SK-N-DZ (cell line): Measurements from ENCODE around the gene S100A5.
"Not testable (repeated sequence)": the region's sequence is repeated elsewhere in the genome, so short reads cannot be mapped to it uniquely, and the experiment has no call there.

ENCODE experiments used
- DNase-seq: peaks from one replicate; pipeline ENCODE4 v3.0.0-alpha.2; 2015; ENCODE audit warnings: low spot score

The S100A5 gene

DNA sequence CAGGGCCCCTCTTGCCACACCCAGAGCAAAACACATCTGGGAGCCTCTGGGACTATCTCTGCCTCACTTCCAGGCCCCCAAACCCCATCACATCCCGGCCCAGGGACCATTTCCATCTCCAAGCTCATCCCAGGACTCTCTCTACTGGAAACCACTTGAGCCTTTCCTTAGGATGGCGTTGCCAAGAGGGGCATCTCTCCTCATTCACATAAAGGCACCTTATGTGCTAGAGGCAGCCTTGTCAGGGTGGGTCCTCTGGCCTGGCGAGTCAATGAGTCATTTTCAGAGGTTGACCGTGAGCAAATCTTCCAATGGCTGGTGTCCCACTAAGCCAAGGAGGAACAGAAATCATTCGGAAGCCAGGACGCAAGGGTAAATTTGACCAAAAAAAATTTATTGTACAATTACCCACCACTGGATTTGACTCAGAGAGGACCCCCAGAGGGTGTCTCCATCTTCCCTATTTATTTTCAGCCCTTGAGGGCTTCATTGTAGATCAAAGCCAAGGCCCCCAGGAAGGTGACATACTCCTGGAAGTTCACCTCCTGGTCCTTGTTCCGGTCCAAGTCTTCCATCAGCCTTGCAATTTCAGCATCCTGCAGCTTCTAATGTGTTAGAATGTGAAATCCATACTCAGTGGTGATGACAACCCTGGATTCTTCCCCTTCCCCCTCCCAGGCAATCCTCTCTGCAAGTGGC, 6.4 kb downstream of the S100A5 start:
- DNase-seq = no peak

DNA sequence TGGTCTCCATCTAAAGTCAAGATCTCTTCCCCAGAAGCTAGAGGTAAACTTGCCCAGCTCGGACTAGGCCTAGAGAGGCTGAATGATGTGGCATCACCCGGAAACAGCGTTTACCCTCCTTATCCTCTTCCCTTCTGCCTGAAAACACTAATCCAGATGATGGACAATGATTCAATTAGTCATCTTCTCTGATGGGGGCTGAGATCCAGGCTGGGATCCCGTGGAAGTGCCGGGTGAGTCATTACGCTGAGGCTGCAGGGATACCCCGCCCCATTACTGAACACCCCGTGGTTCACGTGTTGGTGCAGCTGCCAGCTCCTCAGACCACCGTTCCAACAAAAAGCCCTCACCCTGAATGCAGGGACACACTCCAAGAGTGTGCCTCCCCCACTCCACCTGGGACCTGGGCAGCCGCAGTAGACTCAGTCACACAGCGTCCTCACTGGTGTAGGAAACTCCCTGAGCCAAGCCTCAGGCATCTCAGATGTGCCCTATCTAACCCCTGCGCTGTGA, 7.0 kb downstream of the S100A5 start:
- DNase-seq = no peak

DNA sequence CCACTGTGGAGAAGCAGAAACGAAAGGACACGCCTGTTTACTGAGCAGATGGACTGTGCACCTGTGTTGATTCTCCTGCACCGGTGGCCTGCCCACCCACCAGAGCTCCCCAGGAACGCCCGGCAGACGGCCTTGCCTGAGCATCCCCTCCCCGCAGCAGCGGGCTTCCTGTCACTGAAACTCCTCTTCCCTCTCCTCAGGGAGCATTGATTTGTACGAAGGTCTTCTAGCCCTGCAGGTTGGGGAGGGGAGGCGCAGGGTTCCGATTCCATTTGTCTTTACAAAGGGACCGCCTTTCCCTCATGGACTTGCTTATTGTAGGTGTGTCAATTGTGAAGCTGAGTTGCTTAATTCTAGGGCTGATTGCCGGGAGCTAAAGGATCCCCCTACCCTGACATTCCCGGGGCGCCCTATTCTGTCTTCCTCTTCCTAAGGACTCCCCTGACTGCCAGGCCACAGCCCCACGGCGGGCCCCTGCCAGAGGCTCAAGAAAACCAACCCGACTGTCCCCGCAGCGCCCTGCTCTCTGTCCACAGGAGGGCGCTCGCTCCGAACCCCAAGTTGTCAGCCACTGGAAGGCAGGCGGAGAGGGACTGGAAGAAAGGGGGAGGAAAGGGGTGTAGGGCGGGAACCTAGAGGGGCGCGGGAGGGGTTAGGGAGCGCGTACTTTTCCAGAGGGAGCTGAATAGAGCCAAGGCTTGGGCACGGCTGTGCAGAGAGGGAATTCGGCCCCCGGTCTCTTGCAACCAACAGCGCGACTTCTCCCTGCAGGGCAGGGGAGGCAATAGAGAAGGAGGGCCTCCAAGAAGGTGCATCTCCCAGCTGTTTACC, 7.8 kb downstream of the S100A5 start:
- no peak for DNase-seq

DNA sequence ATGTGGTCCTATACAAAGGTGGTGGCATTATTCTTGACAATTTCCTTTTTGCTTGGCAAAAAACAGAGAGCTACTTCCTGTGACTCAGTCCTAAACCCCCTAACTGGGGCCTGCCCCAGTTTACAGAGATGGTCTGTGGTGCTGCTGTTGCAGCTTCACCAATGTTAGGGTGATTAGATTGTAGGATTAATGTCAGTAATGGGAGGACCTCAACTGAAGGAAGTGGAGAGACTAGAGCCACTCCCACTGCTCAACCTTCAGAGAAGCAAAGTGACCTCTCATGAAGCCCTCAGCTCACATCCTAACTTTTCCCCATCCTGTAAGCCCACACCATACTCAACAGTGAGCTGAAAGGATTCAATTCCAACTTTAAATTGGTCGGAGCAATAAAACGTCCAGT, 8.6 kb downstream of the S100A5 start:
- no peak for DNase-seq

DNA sequence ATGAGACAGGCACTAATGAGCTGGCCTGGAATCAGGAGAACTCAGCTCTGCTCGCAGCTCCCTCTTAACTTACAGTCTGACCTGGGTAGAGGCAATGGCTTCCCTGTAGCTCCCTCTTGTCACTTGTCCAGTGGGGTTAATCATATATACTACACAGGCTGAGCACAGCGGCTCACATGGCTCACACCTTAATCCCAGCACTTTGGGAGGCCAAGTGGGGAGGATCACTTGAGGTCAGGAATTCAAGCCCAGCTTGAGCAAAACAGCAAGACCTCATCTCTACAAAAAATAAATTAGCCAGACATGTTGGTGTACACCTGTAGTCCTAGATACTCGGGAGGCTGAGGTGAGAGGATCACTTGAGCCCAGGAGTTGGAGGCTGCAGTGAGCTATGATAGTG, 9.1 kb downstream of the S100A5 start:
- no peak for DNase-seq

DNA sequence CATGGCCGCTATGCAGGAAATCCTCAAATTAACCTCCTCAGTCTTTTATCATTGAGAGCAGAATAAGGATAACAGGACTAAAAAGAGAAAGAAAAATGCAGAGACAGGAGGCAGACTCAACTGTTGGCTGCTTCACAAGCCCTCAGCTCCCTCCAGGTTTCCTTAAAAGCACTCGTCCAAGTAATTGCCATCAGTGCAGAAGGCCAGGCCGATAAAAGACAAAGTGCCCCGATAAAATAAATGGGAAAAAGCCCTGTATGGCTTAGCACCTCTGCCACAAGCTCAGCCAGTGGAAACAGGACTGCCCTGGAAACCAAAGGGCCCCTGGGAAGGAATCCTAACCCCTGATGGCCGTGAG, 13.1 kb downstream of the S100A5 start:
- no peak for DNase-seq

DNA sequence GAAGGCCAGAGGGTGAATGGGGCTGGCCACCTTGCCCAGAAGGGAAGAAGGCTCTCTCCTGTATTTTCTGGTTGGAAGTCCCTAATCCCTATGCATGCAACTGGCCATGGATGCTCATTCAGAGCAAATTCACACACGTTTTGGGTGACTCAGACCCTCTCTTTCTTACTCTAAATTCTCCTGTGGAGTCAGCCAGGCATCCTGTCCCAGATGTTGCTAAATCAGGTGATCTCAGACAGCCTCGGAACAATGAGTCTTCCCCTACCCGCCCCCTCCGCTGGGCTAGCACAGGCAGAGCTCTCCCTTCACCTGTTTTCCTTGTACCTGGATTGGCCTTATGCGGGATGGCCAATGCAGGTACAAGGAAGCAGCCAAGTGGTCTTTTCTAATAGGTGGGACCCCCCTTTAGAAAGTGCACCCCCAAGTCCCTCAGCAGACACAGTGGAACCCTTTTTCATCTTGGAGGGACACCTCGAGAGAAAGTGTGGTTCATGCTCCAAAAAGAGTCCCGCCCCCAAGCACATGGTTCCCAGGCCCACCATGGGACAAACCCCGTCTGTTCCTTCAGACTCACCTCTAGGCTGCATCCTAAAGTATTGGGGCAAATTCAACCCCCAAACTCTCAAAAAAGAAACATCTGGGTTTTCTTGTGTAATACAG, 13.6 kb downstream of the S100A5 start:
- DNase-seq = no peak

DNA sequence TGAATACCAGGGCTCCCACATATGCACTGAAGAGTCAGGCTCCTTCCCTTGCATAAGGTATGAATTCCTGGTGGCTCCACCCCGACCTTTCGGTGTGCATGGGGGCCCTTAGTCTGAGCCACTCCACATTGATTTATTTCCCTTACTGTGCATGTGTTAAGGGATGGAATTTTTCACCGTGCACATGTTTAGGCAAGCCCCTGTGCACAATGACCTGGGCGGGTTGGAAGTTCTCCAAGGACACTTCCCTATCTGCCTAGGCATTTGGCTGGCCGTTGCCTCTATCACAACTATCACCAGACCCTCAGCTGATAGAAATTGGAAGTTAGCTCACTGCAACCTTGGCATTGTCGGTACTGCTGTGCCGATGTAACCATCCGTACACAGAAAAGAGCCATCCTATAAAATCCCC, 14.6 kb downstream of the S100A5 start:
- DNase-seq = no peak

DNA sequence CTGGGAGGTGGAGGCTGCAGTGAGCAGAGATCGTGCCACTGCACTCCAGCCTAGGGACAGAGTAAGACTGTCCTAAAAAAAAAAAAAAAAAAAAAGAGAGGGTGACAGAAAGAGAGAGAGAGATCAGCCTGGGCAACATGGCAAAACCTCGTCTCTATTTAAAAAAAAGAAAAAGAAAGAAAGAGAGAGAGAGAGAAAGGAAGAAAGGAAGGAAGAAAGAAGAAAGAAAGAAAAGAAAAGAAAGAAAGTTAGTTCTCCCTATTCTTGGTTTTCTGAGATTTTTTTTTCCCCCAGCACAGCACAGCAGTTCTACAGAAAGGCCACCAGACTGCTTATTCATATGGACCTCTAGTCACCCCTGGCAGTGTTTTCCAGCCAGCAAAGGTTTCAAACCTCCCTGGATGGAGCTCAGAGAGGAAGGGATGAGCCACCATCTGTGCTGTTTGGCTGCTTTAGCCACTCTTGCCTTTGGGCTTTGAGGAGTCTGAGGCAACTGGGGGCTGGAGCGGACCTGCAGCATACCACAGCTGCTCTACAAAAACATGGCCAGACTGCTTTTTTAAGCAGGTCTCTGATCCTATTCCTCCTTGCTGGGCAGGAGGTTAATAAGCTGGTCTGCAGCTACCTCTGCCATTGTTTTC, 15.5 kb downstream of the S100A5 start:
- no peak for DNase-seq

DNA sequence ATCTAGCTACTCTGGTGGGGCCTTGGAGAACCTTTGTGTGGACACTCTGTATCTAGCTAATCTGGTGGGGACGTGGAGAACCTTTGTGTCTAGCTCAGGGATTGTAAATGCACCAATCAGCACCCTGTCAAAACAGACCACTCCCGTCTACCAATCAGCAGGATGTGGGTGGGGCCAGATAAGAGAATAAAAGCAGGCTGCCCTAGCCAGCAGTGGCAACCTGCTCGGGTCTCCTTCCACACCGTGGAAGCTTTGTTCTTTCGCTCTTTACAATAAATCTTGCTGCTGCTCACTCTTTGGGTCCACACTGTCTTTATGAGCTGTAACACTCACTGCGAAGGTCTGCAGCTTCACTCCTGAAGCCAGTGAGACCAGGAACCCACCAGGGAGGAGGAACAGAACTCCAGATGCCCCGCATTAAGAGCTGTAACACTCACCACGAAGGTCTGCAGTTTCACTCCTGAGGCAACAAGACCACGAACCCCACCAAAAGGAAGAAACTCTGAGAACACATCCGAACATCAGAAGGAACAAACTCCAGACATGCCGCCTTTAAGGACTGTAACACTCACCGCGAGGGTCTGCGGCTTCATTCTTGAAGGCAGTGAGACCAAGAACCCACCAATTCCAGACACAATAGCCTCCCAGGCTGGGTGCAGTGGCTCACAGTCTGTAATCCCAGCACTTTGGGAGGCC, 18.2 kb downstream of the S100A5 start:
- DNase-seq = not testable (repeated sequence)

DNA sequence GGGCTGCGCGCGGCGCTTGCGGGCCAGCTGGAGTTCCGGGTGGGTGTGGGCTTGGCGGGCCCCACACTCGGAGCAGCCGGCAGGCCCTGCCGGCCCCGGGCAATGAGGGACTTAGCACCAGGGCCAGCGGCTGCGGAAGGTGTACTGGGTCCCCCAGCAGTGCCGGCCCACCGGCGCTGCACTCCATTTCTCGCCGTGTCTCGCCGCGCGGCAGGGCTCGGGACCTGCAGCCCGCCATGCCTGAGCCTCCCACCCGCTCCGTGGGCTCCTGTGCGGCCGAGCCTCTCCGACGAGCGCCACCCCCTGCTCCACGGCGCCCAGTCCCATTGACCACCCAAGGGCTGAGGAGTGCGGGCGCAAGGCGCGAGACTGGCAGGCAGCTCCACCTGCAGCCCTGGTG, 18.9 kb downstream of the S100A5 start:
- DNase-seq = not testable (repeated sequence)

DNA sequence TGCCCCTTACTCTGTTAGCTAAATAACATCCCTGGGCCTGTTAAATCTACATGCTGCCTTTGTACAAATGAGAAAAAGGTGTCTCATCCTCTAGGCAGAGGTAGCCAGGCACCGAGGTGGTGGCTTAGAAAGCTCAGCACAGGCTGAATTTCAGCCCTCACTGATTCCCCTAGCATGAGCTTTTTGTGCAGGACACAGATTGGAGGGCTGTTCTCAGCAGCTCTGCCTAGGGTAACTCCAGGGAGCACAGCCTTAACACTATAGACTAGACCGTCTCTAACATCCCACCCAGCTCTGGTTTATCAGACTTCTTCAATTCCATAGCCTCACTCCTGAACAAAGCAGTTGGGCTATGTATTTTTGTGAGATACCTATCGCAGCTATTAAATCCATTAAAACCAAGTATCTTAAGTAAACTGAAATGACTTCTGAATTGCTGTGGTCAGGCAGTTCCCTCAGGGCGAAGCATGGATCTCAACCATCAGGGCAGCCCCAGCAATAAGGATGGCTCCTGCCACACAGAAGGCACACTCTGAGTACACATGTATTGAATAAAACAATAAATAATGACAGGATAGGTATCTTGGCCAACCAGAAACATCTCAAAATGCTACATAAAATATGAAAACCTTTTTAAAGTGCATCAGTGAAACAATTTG, 19.8 kb downstream of the S100A5 start:
- DNase-seq = no peak

DNA sequence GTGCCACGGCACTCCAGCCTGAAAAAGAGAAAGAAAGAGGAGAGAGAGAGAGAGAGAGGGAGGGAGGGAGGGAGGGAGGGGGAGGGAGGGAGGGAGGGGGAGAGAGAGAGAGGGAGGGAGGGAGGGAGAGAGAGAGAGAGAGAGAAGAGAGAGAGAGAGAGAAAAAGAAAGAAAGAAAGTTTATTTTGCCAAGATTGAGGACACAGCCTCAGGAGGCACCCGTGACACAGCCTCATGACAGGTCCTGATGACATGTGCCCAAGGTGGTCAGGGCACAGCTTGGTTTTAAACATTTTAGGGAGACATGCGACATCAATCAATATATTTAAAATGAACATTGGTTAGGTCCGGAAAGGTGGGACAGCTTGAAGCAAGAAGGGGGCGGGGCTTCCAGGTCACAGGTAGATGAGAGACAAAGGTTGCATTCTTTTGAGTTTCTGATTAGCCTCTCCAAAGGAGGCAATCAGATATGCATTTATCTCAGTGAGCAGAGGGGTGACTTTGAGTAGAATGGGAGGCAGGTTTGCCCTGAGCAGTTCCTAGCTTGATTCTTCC, 20.5 kb downstream of the S100A5 start:
- DNase-seq = not testable (repeated sequence)

DNA sequence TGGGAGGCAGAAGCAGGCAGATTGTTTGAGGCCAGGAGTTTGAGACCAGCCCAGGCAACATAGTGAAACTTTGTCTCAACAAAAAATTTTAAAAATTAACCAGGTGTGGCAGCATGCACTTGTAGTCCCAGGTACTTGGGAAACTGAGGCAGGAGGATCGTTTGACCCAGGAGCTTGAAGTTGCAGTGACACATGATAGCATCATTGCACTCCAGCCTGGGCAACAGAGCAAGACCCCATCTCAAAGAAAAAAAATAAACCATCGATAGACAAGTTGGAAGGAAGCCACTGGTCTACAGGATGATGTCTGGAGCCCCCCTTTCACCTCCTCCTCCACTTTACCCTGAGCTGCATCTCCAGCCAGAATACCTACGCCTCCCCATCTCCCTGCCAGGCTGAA, 21.5 kb downstream of the S100A5 start:
- no peak for DNase-seq

DNA sequence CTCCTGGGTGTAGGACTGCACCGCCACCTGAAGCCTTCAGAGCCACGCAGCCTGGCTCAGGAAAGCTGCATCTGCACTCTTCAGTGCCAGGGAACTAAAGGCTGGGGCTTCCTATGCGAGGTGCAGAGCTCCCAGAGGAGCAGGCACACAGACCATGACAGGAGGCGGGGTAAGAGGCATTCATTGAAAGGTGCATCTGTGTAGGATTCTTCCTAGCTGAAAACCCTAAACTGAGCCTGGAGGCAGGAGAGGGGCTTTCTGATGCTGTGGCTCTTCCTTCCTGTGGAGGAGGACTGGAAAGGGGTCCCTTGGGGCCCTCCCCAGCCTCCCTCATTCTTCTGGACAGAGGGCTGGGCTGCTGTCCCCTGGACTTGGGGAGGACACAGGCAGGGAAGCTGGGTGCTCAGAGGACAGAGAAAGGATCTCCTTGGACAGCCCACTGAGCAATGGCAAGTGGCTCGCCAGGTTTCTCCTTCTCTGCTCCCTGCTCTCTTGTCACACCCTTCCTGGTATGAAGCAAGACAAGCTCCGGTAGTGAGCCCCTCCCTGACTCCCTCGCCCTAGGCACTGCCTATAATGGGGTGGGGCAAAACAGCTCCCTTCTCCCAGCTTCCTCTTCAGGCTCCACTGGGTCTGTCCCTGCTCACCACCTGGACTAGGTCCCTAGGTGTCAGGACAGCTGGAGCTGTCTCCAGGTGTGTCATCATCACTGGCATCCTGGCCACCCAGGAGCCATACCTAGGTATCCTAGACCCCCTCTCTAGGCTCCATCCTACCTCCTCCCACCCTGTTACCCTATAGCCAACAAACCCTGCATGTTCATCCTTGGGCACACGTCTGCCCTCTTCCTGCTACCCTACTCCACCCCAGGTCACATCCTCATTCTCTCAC, 25.0 kb downstream of the S100A5 start:
- no peak for DNase-seq

DNA sequence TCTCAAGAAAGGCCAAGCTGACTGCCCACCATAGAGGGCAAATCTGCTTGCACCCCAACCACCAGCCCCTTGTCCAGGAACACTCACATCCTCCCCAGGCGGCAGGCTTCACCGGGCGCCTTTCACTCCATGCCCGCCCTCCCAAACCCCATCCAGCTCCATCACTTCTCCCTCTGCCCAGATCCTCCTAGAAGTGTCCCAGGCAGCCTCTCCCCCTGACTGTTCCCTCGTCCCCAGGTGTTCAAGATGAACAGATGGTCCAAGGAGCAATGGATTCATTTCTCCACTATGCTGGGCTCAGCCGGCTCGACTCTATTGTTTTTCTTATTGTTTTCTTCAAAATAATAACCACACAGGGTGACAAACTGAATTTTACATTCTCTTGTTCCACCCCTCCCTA, 27.1 kb downstream of the S100A5 start:
- no peak for DNase-seq

DNA sequence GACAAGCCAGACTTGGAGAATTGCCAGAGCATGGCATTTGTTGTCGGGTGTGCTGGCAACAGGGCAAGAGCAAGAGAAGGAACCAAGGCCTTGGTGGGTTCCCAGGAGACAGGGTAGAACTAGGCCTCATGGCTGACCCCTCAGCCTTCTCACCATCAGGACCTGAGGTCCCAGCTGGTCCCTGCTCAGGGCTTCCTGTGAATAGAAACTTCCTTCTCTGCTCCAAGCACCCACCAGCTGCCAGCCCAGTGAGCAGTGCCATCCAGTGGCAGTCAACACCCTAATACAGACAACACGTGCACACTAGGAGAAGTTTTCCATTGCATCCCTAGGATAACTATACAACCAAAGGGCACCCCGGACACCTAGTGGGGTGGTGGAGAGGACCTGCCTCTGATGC, 27.7 kb downstream of the S100A5 start:
- DNase-seq = no peak

DNA sequence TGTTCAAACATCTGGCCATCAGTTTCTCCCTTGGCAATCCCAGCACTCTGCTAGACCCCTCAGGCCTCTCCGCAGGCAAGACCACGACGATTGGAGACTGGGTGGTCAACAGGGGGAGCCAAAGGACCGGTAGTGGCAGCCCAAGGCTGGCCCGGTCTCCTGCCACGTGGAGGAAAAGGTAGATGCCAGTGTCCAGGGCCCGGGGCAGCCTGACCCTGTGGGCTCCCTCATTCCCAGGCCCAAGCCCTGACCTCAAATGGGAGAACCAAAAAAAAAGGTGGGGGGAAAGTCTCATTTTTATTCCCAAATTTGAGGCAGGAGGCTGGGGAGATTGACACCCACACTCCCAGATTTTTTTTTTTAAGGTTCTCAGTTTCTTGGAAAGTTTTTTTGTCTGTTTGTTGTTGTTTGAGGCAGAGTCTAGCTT, 29.7 kb downstream of the S100A5 start:
- peak; percentile 83 for DNase-seq

DNA sequence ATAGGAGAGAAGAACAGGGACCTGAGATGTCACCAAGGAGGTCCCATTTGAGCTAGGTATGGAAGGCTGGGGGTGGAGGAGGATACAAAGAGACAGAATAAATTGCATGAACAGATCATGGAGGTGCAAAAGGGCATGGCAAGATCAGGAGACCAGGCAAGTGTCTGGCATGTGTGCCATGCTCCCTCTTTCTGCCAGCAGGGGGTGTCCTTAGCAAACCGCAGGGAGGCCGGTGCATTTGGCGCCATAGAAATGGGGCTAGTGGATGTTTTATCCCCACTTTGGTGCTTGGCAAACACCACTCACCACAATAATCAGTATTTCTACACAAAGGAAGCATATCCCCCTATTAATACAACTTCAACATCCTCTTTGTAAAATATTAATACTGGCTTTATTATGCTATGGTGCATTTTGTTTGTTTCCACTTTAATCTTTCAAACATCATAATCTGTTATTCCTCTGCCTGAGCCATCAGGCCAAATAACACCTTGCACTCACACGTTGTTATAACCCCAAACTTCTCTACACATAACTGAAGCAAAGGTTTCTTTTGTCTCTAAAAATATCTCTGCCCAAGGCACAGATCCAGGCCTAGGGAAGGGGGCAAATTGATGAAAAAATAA, 30.9 kb downstream of the S100A5 start:
- peak; percentile 61 for DNase-seq
